ENCODE measurements around the gene MORN4. TPM values are rescaled to one million over a fixed set of nuclear protein-coding genes. Genes with fewer than 3 reads are reported as not detected.

The MORN4 gene
- 1.9 and 2.9 TPM in 2 replicates for total RNA-seq (2014; rRNA removed; shearing (Covaris generic))

- Histone ChIP-seq H3K9me3 (replicated peaks) (no peaks in the 10 kb centered on the region), H3K27ac (no peak within 1 kb of the TSS), H3K36me3 (no peaks in the 10 kb centered on the region), H3K27me3 (no peaks in the 10 kb centered on the region), H3K4me3 (peak within 1 kb of the TSS; percentile 73), H3K4me1 (no peaks in the 10 kb centered on the region)
- DNase-seq, result peak; percentile 95 to 96
Observed at GRCh38 chr10:97632949-97633884, at the start of gene MORN4. TSS of gene MORN4 (minus strand) at chr10:97633500. CDS start at chr10:97619653, 13,847 bp downstream.

GRCh38 chr10:97682042-97682441, 48.7 kb upstream of the MORN4 start:
- no peak overlapping the region for H3K27ac ChIP-seq
- H3K4me3 ChIP-seq, result no peak overlapping the region
- no peak for DNase-seq
- H3K27me3 ChIP-seq, result no peaks in the 10 kb centered on the region
- H3K36me3 ChIP-seq, result peaks cover 5% of the 10 kb centered on the region; the same call in 1 of the 2 replicates
- peaks cover 22% of the 10 kb centered on the region for H3K4me1 ChIP-seq
- H3K9me3 ChIP-seq (replicated peaks), result no peaks in the 10 kb centered on the region

GRCh38 chr10:97679594-97679993, 46.3 kb upstream of the MORN4 start:
- Histone ChIP-seq H3K4me3 (no peak overlapping the region), H3K36me3 (peaks cover 17% of the 10 kb centered on the region), H3K4me1 (peaks cover 9% of the 10 kb centered on the region; the same call in 1 of the 2 replicates), H3K9me3 (replicated peaks) (no peaks in the 10 kb centered on the region), H3K27me3 (no peaks in the 10 kb centered on the region), H3K27ac (no peak overlapping the region)
- no peak for DNase-seq

GRCh38 chr10:97676770-97677581, 43.7 kb upstream of the MORN4 start:
- DNase-seq, result peak; percentile 35 to 75
- peaks cover 4% of the 10 kb centered on the region; the same call in 1 of the 2 replicates for H3K4me1 ChIP-seq
- H3K9me3 ChIP-seq (replicated peaks), result no peaks in the 10 kb centered on the region
- peaks cover 30% of the 10 kb centered on the region for H3K36me3 ChIP-seq
- H3K27ac ChIP-seq, result no peak overlapping the region
- no peaks in the 10 kb centered on the region for H3K27me3 ChIP-seq
- no peak overlapping the region for H3K4me3 ChIP-seq

GRCh38 chr10:97675222-97675621, 41.9 kb upstream of the MORN4 start:
- Histone ChIP-seq H3K27ac (no peak overlapping the region), H3K9me3 (replicated peaks) (no peaks in the 10 kb centered on the region), H3K4me3 (no peak overlapping the region), H3K27me3 (no peaks in the 10 kb centered on the region), H3K4me1 (peaks cover 4% of the 10 kb centered on the region; the same call in 1 of the 2 replicates), H3K36me3 (peaks cover 33% of the 10 kb centered on the region)
- DNase-seq, result no peak

- peaks cover 4% of the 10 kb centered on the region; the same call in 1 of the 2 replicates for H3K4me1 ChIP-seq
- no peak overlapping the region for H3K27ac ChIP-seq
- no peak overlapping the region for H3K4me3 ChIP-seq
- peaks cover 38% of the 10 kb centered on the region for H3K36me3 ChIP-seq
- H3K9me3 ChIP-seq (replicated peaks), result no peaks in the 10 kb centered on the region
- peak; percentile 53 to 58 for DNase-seq
- H3K27me3 ChIP-seq, result no peaks in the 10 kb centered on the region
Observed at GRCh38 chr10:97673736-97674525, 40.6 kb upstream of the MORN4 start.

GRCh38 chr10:97669571-97669970, 36.3 kb upstream of the MORN4 start:
- H3K36me3 ChIP-seq, result peaks cover 31% of the 10 kb centered on the region
- H3K4me3 ChIP-seq, result no peak overlapping the region
- no peak overlapping the region for H3K27ac ChIP-seq
- no peak for DNase-seq
- no peaks in the 10 kb centered on the region for H3K9me3 ChIP-seq (replicated peaks)
- H3K27me3 ChIP-seq, result no peaks in the 10 kb centered on the region
- H3K4me1 ChIP-seq, result peaks cover 4% of the 10 kb centered on the region; the same call in 1 of the 2 replicates

GRCh38 chr10:97667463-97667862, 34.2 kb upstream of the MORN4 start:
- Histone ChIP-seq H3K4me3 (no peak overlapping the region), H3K9me3 (replicated peaks) (no peaks in the 10 kb centered on the region), H3K27me3 (no peaks in the 10 kb centered on the region), H3K4me1 (no peaks in the 10 kb centered on the region), H3K27ac (no peak overlapping the region), H3K36me3 (peaks cover 26% of the 10 kb centered on the region)
- no peak for DNase-seq

- Histone ChIP-seq H3K9me3 (replicated peaks) (no peaks in the 10 kb centered on the region), H3K4me3 (no peak overlapping the region), H3K27ac (no peak overlapping the region), H3K27me3 (no peaks in the 10 kb centered on the region), H3K36me3 (peaks cover 25% of the 10 kb centered on the region), H3K4me1 (no peaks in the 10 kb centered on the region)
- DNase-seq, result no peak
Observed at GRCh38 chr10:97666992-97667391, 33.7 kb upstream of the MORN4 start.

GRCh38 chr10:97664282-97664850, 31.1 kb upstream of the MORN4 start:
- no peaks in the 10 kb centered on the region for H3K27me3 ChIP-seq
- no peaks in the 10 kb centered on the region for H3K4me1 ChIP-seq
- no peak overlapping the region for H3K4me3 ChIP-seq
- H3K9me3 ChIP-seq (replicated peaks), result no peaks in the 10 kb centered on the region
- H3K36me3 ChIP-seq, result peaks cover 23% of the 10 kb centered on the region
- DNase-seq, result no peak
- no peak overlapping the region for H3K27ac ChIP-seq

GRCh38 chr10:97659589-97659988, 26.3 kb upstream of the MORN4 start:
- DNase-seq, result no peak
- Histone ChIP-seq H3K27ac (no peak overlapping the region), H3K36me3 (peaks cover 26% of the 10 kb centered on the region)

GRCh38 chr10:97656777-97657176, 23.5 kb upstream of the MORN4 start:
- H3K9me3 ChIP-seq (replicated peaks), result no peaks in the 10 kb centered on the region
- H3K4me3 ChIP-seq, result no peak overlapping the region
- peaks cover 23% of the 10 kb centered on the region for H3K36me3 ChIP-seq
- no peaks in the 10 kb centered on the region for H3K4me1 ChIP-seq
- H3K27me3 ChIP-seq, result no peaks in the 10 kb centered on the region
- no peak overlapping the region for H3K27ac ChIP-seq
- DNase-seq, result no peak

More at GRCh38 chr10:97659589-97659988, 26.3 kb upstream of the MORN4 start:
- H3K4me3 ChIP-seq, result no peak overlapping the region
- H3K4me1 ChIP-seq, result no peaks in the 10 kb centered on the region
- H3K9me3 ChIP-seq (replicated peaks), result no peaks in the 10 kb centered on the region
- H3K27me3 ChIP-seq, result no peaks in the 10 kb centered on the region

GRCh38 chr10:97651773-97652172, 18.5 kb upstream of the MORN4 start:
- DNase-seq, result no peak
- no peak overlapping the region for H3K4me3 ChIP-seq
- H3K27me3 ChIP-seq, result no peaks in the 10 kb centered on the region
- H3K27ac ChIP-seq, result no peak overlapping the region
- H3K36me3 ChIP-seq, result peaks cover 26% of the 10 kb centered on the region
- peaks cover 8% of the 10 kb centered on the region for H3K4me1 ChIP-seq
- H3K9me3 ChIP-seq (replicated peaks), result no peaks in the 10 kb centered on the region

GRCh38 chr10:97650726-97651125, 17.4 kb upstream of the MORN4 start:
- H3K4me1 ChIP-seq, result peaks cover 8% of the 10 kb centered on the region
- H3K9me3 ChIP-seq (replicated peaks), result no peaks in the 10 kb centered on the region
- DNase-seq, result no peak
- H3K36me3 ChIP-seq, result peaks cover 20% of the 10 kb centered on the region
- no peak overlapping the region for H3K27ac ChIP-seq
- no peak overlapping the region for H3K4me3 ChIP-seq
- no peaks in the 10 kb centered on the region for H3K27me3 ChIP-seq
